ENCODE data around the gene NKG7.

NKG7 gene

DNA sequence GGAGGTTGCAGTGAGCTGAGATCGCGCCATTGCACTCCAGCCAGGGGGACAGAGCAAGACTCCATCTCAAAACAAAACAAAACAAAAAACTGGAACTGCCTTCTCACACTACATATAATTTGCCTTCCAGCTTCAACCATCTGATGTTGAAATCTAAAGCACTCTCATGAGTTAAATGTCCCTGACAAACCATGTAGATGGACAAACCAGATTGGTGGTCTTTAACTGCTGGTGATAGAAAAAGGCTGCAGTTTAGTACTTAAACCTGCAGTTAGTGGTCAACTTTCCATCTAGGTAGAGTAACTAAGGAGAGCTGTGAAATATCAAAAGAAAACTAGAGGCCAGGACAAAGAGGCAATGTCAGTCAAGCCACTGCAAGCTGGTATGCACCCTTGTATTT is 23.7 kb upstream of the NKG7 start:
- H3K4me3 ChIP-seq (ENCODE audit: low read length): no peak overlapping the region
- DNase-seq (ENCODE audit: low read depth): no peak
- TF ChIP-seq, protein P1, sequence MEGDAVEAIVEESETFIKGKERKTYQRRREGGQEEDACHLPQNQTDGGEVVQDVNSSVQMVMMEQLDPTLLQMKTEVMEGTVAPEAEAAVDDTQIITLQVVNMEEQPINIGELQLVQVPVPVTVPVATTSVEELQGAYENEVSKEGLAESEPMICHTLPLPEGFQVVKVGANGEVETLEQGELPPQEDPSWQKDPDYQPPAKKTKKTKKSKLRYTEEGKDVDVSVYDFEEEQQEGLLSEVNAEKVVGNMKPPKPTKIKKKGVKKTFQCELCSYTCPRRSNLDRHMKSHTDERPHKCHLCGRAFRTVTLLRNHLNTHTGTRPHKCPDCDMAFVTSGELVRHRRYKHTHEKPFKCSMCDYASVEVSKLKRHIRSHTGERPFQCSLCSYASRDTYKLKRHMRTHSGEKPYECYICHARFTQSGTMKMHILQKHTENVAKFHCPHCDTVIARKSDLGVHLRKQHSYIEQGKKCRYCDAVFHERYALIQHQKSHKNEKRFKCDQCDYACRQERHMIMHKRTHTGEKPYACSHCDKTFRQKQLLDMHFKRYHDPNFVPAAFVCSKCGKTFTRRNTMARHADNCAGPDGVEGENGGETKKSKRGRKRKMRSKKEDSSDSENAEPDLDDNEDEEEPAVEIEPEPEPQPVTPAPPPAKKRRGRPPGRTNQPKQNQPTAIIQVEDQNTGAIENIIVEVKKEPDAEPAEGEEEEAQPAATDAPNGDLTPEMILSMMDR (conservative IDR thresholded peaks at IDR 0.05; ENCODE audit: low read length): no peak

DNA sequence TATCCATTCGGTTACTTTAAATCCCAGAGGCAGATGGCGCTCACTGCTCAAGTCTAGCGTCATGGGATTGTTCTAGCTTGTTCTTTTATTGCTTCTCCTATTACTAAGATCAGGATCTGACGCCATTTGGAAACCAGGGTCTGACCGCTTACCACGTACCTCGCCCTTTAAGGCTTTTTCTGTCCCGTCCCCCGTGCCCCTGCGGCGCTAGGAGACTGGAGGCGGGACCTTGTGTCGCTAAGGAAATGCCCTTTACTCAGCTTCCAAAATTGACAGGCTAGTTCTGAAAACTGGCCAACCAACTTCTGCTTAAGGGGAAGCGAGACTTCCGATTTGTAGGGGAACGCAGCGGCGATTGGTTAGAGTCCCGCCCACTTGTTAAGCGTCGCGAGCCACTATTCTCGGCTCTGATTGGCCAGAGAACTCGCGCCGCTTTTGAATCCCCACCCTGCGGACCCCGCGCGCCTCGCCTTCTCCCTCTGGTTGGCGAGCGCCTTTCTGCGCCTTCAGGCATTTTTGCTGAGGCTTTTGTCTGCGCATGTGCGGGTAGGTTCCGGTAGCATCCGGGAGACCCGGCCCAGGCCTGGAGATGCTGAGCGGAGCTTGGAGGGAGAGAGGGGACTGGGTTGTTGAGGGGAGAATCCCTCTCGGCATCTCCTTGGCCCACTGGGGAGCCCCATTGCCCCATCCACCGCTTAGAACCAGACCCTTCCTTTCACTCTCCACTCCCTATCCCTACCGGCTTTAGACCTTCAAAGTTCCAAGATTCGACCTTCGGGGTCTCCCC is 21.8 kb upstream of the NKG7 start:
- TF ChIP-seq, protein P1 (conservative IDR thresholded peaks at IDR 0.05; ENCODE audit: low read length): no peak
- peak overlapping the region; percentile 64 for H3K4me3 ChIP-seq (ENCODE audit: low read length)
- DNase-seq (ENCODE audit: low read depth): peak; percentile 99

DNA sequence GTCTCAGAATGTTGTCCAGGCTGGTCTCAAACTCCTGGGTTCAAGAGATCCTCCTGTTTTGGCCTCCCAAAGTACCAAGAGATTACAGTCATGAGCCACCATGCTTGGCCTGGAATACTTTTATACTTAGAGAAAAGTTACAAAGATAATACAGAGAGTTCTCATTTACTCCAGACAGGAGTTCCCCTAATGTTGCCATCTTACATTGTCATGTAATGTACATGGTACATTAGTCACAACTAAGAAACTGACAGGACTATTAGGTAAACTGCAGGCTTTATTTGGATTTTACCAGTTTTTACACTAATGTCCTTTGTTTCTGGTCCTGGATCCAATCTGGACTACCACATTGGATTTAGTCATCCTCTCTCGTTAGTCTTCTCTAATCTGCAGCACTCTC is 20.2 kb upstream of the NKG7 start:
- DNase-seq (ENCODE audit: low read depth): no peak
- TF ChIP-seq, protein P1 (conservative IDR thresholded peaks at IDR 0.05; ENCODE audit: low read length): no peak
- H3K4me3 ChIP-seq (ENCODE audit: low read length): no peak overlapping the region

DNA sequence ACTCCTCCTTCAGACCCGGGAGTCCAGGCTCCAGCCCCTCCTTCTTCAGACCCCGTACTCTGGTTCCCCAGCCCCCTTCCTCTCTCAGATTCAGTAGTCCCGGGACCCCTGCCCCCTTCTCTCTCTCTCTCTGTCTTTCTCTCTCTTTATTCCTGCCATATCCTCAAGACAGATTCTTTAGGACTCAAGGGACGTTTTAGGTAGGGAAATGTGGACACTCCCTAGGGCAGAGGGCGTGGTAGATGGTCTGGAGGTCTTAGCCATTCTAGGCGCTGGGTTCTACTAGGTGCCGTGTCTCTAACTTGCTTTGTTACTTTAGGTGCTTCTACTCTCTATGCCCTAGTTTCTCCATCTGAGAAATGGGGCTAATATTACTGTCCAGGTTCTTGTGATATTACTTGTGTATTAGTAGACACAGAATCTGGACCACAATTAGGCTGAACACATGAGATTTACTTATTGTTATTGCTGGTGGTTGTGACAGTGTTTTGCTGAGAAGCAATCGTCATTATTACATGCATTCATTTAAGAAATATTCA is 18.7 kb upstream of the NKG7 start:
- DNase-seq (ENCODE audit: low read depth): no peak
- TF ChIP-seq, protein P1 (conservative IDR thresholded peaks at IDR 0.05; ENCODE audit: low read length): no peak
- H3K4me3 ChIP-seq (ENCODE audit: low read length): no peak overlapping the region

DNA sequence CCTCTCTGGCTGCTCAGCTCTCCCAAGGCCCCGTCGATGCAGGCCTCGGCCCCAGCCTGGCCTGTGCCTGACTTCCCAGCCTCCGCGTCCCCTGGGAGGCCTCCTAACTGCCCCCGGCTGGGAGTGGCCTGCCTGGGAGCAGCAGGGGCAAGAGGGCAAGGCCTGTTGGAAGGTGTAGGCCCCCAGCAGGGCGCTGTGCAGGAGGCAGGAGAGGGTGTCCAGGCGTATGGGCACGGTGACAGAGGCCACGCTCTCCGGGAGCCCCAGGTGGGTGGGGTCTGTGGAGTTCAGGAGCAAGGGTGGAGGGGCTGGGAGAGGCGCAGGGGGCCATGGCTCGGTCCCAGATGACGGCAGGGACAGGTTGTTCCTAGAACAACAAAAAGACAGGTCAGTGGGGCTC is 16.7 kb upstream of the NKG7 start:
- DNase-seq (ENCODE audit: low read depth): no peak
- H3K4me3 ChIP-seq (ENCODE audit: low read length): no peak overlapping the region
- TF ChIP-seq, protein P1 (conservative IDR thresholded peaks at IDR 0.05; ENCODE audit: low read length): no peak

DNA sequence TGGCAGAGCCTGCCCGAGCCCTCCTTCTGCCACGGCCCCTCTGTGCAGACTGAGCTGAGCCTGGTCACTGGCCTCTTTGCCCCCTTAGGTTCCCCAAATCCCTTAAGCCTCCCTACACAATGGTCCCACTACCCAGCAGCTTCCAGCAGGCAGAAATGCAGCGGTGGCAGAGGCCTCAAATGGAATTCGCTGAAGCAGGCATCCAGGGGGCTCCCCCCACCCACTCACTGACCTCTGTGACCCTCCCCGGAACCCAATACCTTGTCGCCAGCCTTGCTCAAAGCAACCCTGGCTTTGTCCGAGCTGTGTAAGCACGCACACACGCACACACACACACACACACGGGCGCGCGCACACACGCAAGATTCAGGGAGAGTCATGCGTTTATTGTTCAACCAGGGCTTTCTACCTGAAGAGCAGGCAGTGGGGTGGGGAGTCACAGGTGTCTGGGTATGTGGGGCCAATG is 15.5 kb upstream of the NKG7 start, which contains the start of gene LIM2:
Gene LIM2 (minus strand): TSS at position 51 of the 466 bp plus-strand sequence. CDS start 531 bp downstream, outside the sequence.
- TF ChIP-seq, protein P1 (conservative IDR thresholded peaks at IDR 0.05; ENCODE audit: low read length): no peak
- DNase-seq (ENCODE audit: low read depth): no peak
- H3K4me3 ChIP-seq (ENCODE audit: low read length): no peak within 1 kb of the TSS
